ENCODE results near the gene NOC3L. TPM values are rescaled to one million over a fixed set of nuclear protein-coding genes. Genes with fewer than 3 reads are reported as not detected.

Gene NOC3L
- total and polyA plus RNA-seq, 2 donors (not counting 1 experiment from before 2014, with no cell fraction given) = 10.2 to 42.0 TPM

- ChIA-PET CTCF (interaction anchor here (2.0 kb wide), 1 partner anchor 13 kb away, joined by 8 read pairs; no protein-coding TSS in a partner anchor), POLR2A (no interaction called here)
- no peak overlapping the region for H3K4me2 ChIP-seq (replicated peaks; ENCODE audit: low read depth, low read length, poor library complexity, severe bottlenecking)
- WGBS (ENCODE audit: insufficient coverage) = 10% methylated on average over 4 of the region's 5 CpGs
- H3K9me3 Mint-ChIP-seq (ENCODE audit: insufficient read depth) = no peaks in the 10 kb centered on the region
- no peak overlapping the region for H2AFZ ChIP-seq (ENCODE audit: insufficient read depth, low read depth, low read length, poor library complexity, severe bottlenecking)
- intact Hi-C loops (cut with micrococcal nuclease) = no loop called here
- H3K9me3 ChIP-seq (ENCODE audit: control extremely low read depth in 1 of 3, control insufficient read depth in 2 of 3, insufficient read depth in 1 of 3, low read length in 2 of 3) = no peaks in the 10 kb centered on the region
- H3K4me3 Mint-ChIP-seq = no peak overlapping the region
- no peaks in the 10 kb centered on the region for H3K79me2 ChIP-seq (ENCODE audit: control insufficient read depth, insufficient read depth, low read length)
- no peak overlapping the region for H3K9ac ChIP-seq (ENCODE audit: low read length)
- H3K4me1 Mint-ChIP-seq = no peaks in the 10 kb centered on the region
- DNase-seq (no peak), ATAC-seq (ENCODE audit: low read depth) (no peak)
- H3K27me3 Mint-ChIP-seq = peaks cover 59% of the 10 kb centered on the region
- H3K27ac ChIP-seq (ENCODE audit: low read length in 2 of 2) = no peak overlapping the region
- no peaks in the 10 kb centered on the region for H4K20me1 ChIP-seq (ENCODE audit: control insufficient read depth, insufficient read depth, low read length, poor library complexity, severe bottlenecking)
- no peak overlapping the region for H3K4me3 ChIP-seq (ENCODE audit: control extremely low read depth in 1 of 5, extremely low read depth in 1 of 5, insufficient read depth in 1 of 5, low read depth in 2 of 5, low read length in 4 of 5)
- H3K36me3 ChIP-seq (replicated peaks in 1 of 2; ENCODE audit: control extremely low read depth in 1 of 2, control insufficient read depth in 1 of 2, extremely low read depth in 1 of 2, insufficient read depth in 2 of 2, low read length in 1 of 2) = no peaks in the 10 kb centered on the region
- H3K27me3 ChIP-seq (replicated peaks in 1 of 4; ENCODE audit: control extremely low read depth in 1 of 4, control insufficient read depth in 3 of 4, insufficient read depth in 4 of 4, low read length in 3 of 4) = peaks cover 0 to 12% (median 8%) of the 10 kb centered on the region in 4 experiments
- H3K27ac Mint-ChIP-seq = no peak overlapping the region
- no peaks in the 10 kb centered on the region for H3K4me1 ChIP-seq (ENCODE audit: control insufficient read depth in 2 of 2, insufficient read depth in 2 of 2, low read length in 2 of 2)
- no peak for TF ChIP-seq EZH2 (IDR thresholded peaks at IDR 0.05; ENCODE audit: borderline replicate concordance, insufficient read depth, low read depth, low read length, poor library complexity, severe bottlenecking)
- no peak for TF ChIP-seq CTCF (IDR thresholded peaks at IDR 0.05)
Measured at GRCh38 chr10:94307046-94307615, 55.6 kb downstream of the NOC3L start.

- intact Hi-C loops (cut with micrococcal nuclease) = no loop called here
- Histone ChIP-seq H3K27ac (ENCODE audit: low read length in 2 of 2) (no peak overlapping the region), H3K9ac (ENCODE audit: low read length) (no peak overlapping the region), H3K27me3 (replicated peaks in 1 of 4; ENCODE audit: control extremely low read depth in 1 of 4, control insufficient read depth in 3 of 4, insufficient read depth in 4 of 4, low read length in 3 of 4) (peaks cover 0 to 22% (median 11%) of the 10 kb centered on the region in 4 experiments), H3K9me3 (ENCODE audit: control extremely low read depth in 1 of 3, control insufficient read depth in 2 of 3, insufficient read depth in 1 of 3, low read length in 2 of 3) (no peaks in the 10 kb centered on the region), H4K20me1 (ENCODE audit: control insufficient read depth, insufficient read depth, low read length, poor library complexity, severe bottlenecking) (no peaks in the 10 kb centered on the region), H3K4me2 (replicated peaks; ENCODE audit: low read depth, low read length, poor library complexity, severe bottlenecking) (no peak overlapping the region), H2AFZ (ENCODE audit: insufficient read depth, low read depth, low read length, poor library complexity, severe bottlenecking) (no peak overlapping the region), H3K79me2 (ENCODE audit: control insufficient read depth, insufficient read depth, low read length) (no peaks in the 10 kb centered on the region), H3K4me3 (ENCODE audit: control extremely low read depth in 1 of 5, extremely low read depth in 1 of 5, insufficient read depth in 1 of 5, low read depth in 2 of 5, low read length in 4 of 5) (no peak overlapping the region), H3K4me1 (ENCODE audit: control insufficient read depth in 2 of 2, insufficient read depth in 2 of 2, low read length in 2 of 2) (no peaks in the 10 kb centered on the region), H3K36me3 (replicated peaks in 1 of 2; ENCODE audit: control extremely low read depth in 1 of 2, control insufficient read depth in 1 of 2, extremely low read depth in 1 of 2, insufficient read depth in 2 of 2, low read length in 1 of 2) (no peaks in the 10 kb centered on the region)
- no peaks in the 10 kb centered on the region for H3K9me3 Mint-ChIP-seq (ENCODE audit: insufficient read depth)
- DNase-seq (no peak), ATAC-seq (ENCODE audit: low read depth) (no peak)
- CTCF ChIA-PET = interaction anchor here (1.5 kb wide), 1 partner anchor 16 kb away, joined by 3 read pairs; no protein-coding TSS in a partner anchor
- POLR2A ChIA-PET = no interaction called here
- no peak overlapping the region for H3K27ac Mint-ChIP-seq
- TF ChIP-seq EZH2 (IDR thresholded peaks at IDR 0.05; ENCODE audit: borderline replicate concordance, insufficient read depth, low read depth, low read length, poor library complexity, severe bottlenecking) = no peak
- TF ChIP-seq CTCF (IDR thresholded peaks at IDR 0.05) = no peak
- WGBS (ENCODE audit: insufficient coverage) = no CpG with 5 or more reads among the region's 1 CpG
- no peaks in the 10 kb centered on the region for H3K4me1 Mint-ChIP-seq
- no peak overlapping the region for H3K4me3 Mint-ChIP-seq
- H3K27me3 Mint-ChIP-seq = peaks cover 62% of the 10 kb centered on the region
Measured at GRCh38 chr10:94303929-94304328, 58.8 kb downstream of the NOC3L start.

All from B cell (primary cell).